H1 (cell line): ENCODE results near the gene UPP1.

Source experiments
- CREB1 ChIP-seq: IDR thresholded peaks from 2 replicates; pipeline ENCODE4 v1.6.1; 2012; ENCODE audit warnings: inconsistent platforms
- CTCF ChIP-seq, 3 experiments: IDR thresholded peaks; 1 replicate in 2 of 3; 2 replicates in 1 of 3; pipeline versions ENCODE4 v1.5.1 to v1.6.1; 2011; ENCODE audit warnings: low read length in 3 of 3, mild to moderate bottlenecking in 3 of 3, inconsistent platforms in 2 of 3, low read depth in 1 of 3, moderate library complexity in 1 of 3; ENCODE audit not compliant: insufficient read depth in 1 of 3; ENCODE audit errors: control extremely low read depth in 1 of 3
- EZH2 ChIP-seq: fragments of 200-600 bp; sonication (generic); IDR thresholded peaks from 2 replicates; pipeline ENCODE4 v1.7.1; 2012; ENCODE audit warnings: low read depth, mild to moderate bottlenecking, moderate library complexity, low read length, inconsistent platforms; ENCODE audit not compliant: severe bottlenecking
- TAF1 ChIP-seq: IDR thresholded peaks from 2 replicates; pipeline ENCODE4 v1.6.1; 2011; ENCODE audit warnings: mild to moderate bottlenecking, low read depth, low read length
- TBP ChIP-seq: IDR thresholded peaks from 2 replicates; pipeline ENCODE4 v1.6.1; 2011; ENCODE audit warnings: low read depth, low read length, improper control_type of control experiment

- no peak for TF ChIP-seq EZH2
- TF ChIP-seq CTCF (IDR thresholded peaks at IDR 0.05; ENCODE audit: control extremely low read depth in 1 of 3, insufficient read depth in 1 of 3, low read depth in 1 of 3, low read length in 3 of 3), result no peak
- no peak for TF ChIP-seq CREB1
- no peak for TF ChIP-seq TBP
- TF ChIP-seq TAF1, result no peak
Measured at GRCh38 chr7:48126037-48126436, 37.0 kb downstream of the UPP1 start.
